Neural progenitor cell (in vitro differentiated cells): Measurements from ENCODE around the gene VEPH1. TPM values are rescaled to one million over a fixed set of nuclear protein-coding genes. Genes with fewer than 3 reads are reported as not detected.

Experiments
- DNase-seq: peaks from one replicate; pipeline ENCODE4 v3.0.0-alpha.2; 2016; ENCODE audit warnings: low spot score
- H2AFZ ChIP-seq: fragments of 200-600 bp; sonication (generic); replicated peaks from 2 replicates; pipeline ENCODE4 v1.6.1; 2016; ENCODE audit warnings: antibody characterized with exemption
- H3F3A ChIP-seq: fragments of 200-600 bp; sonication (generic); 2 replicates; pipeline ENCODE4 v1.6.1; 2016; ENCODE audit warnings: antibody characterized with exemption, low read depth
- H3K27ac ChIP-seq: fragments of 200-600 bp; sonication (generic); 2 replicates; pipeline ENCODE4 v1.5.1; 2016; ENCODE audit warnings: mild to moderate bottlenecking
- H3K27me3 ChIP-seq: fragments of 200-600 bp; sonication (generic); 2 replicates; pipeline ENCODE4 v1.6.1; 2016; ENCODE audit warnings: mild to moderate bottlenecking, moderate library complexity
- H3K36me3 ChIP-seq: fragments of 200-600 bp; sonication (generic); 2 replicates; pipeline ENCODE4 v1.5.1; 2016
- H3K4me1 ChIP-seq: fragments of 200-600 bp; sonication (generic); 2 replicates; pipeline ENCODE4 v1.6.1; 2016; ENCODE audit warnings: mixed run types
- H3K4me2 ChIP-seq: fragments of 200-600 bp; sonication (generic); 2 replicates; pipeline ENCODE4 v1.6.1; 2016
- H3K4me3 ChIP-seq: fragments of 200-600 bp; sonication (generic); 2 replicates; pipeline ENCODE4 v1.5.1; 2016
- H3K79me2 ChIP-seq: fragments of 200-600 bp; sonication (generic); 2 replicates; pipeline ENCODE4 v1.6.1; 2016; ENCODE audit warnings: low read depth
- H3K9ac ChIP-seq: fragments of 200-600 bp; sonication (generic); 2 replicates; pipeline ENCODE4 v1.6.1; 2016
- H3K9me3 ChIP-seq: fragments of 200-600 bp; sonication (generic); 2 replicates; pipeline ENCODE4 v1.5.1; 2016; ENCODE audit warnings: low read depth
- H4K20me1 ChIP-seq: fragments of 200-600 bp; sonication (generic); 2 replicates; pipeline ENCODE4 v1.6.1; 2016; ENCODE audit warnings: low read depth
- H3K27ac Mint-ChIP-seq: 3 replicates; pipeline ENCODE4 v1.8.0; 2021; ENCODE audit warnings: mixed read lengths
- H3K27me3 Mint-ChIP-seq: 2 replicates; pipeline ENCODE4 v1.8.0; 2022; ENCODE audit warnings: low read depth, mild to moderate bottlenecking, inconsistent platforms, moderate library complexity, mixed read lengths; ENCODE audit not compliant: insufficient read depth
- H3K36me3 Mint-ChIP-seq: 3 replicates; pipeline ENCODE4 v1.8.0; 2021; ENCODE audit warnings: mixed read lengths
- H3K4me1 Mint-ChIP-seq: 3 replicates; pipeline ENCODE4 v1.8.0; 2021; ENCODE audit warnings: mixed read lengths
- H3K4me3 Mint-ChIP-seq: 3 replicates; pipeline ENCODE4 v1.8.0; 2021; ENCODE audit warnings: mild to moderate bottlenecking, moderate library complexity, mixed read lengths
- H3K9me3 Mint-ChIP-seq: 3 replicates; pipeline ENCODE4 v1.8.0; 2020; ENCODE audit warnings: mixed read lengths
- EZH2 ChIP-seq: fragments of 200-600 bp; sonication (generic); IDR thresholded peaks from 2 replicates; pipeline ENCODE4 v1.6.1; 2017; ENCODE audit warnings: antibody characterized with exemption, mild to moderate bottlenecking, moderate library complexity
- EZH2phosphoT487 ChIP-seq: fragments of 200-600 bp; sonication (generic); IDR thresholded peaks from 2 replicates; pipeline ENCODE4 v1.6.1; 2017; ENCODE audit warnings: antibody characterized with exemption
- total RNA-seq: library from RNA; depleted of rRNA; stranded (reverse); fragments of >200 nt; gene quantifications from 2 replicates; pipeline ENCODE4 v1.2.3, GENCODE V29; 2015; ENCODE audit warnings: low replicate concordance
- TF ChIP-seq, protein P1 (sequence below): fragments of 200-600 bp; sonication (generic); IDR thresholded peaks from 2 replicates; pipeline ENCODE4 v1.5.1; 2017; ENCODE audit warnings: antibody characterized with exemption, mild to moderate bottlenecking

The VEPH1 gene
- total RNA-seq, 1 donor from 2014 or later: not detected

DNA sequence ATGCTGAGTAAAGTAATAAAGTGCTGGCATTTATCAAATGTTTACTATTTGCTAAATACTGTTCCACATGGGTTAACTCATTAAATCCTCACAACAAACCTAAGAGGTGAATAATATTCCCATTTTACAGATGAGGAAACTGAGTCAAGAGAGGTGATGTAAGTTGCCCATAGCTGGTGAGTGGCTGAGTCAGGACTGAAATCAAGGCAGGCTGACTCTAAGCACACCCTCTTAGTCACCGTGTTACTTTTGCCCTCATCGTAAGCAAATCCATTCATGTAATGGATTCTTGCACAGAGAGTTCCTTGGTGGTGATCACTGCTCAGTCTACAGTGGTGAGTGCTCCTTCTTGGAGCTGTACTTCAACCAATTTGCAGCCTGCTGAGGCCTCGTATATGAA, 95.4 kb downstream of the VEPH1 start:
- Histone ChIP-seq H3K4me3 (no peak overlapping the region), H3K27ac (no peak overlapping the region), H3K9me3 (no peaks in the 10 kb centered on the region), H4K20me1 (no peaks in the 10 kb centered on the region), H3K79me2 (no peaks in the 10 kb centered on the region), H3F3A (no peaks in the 10 kb centered on the region), H3K4me2 (no peak overlapping the region), H2AFZ (no peak overlapping the region), H3K4me1 (no peaks in the 10 kb centered on the region), H3K9ac (no peak overlapping the region), H3K27me3 (no peaks in the 10 kb centered on the region), H3K36me3 (no peaks in the 10 kb centered on the region)
- no peaks in the 10 kb centered on the region for H3K4me1 Mint-ChIP-seq
- H3K4me3 Mint-ChIP-seq: no peak overlapping the region
- TF ChIP-seq EZH2phosphoT487: no peak
- TF ChIP-seq EZH2: no peak
- TF ChIP-seq, protein P1, sequence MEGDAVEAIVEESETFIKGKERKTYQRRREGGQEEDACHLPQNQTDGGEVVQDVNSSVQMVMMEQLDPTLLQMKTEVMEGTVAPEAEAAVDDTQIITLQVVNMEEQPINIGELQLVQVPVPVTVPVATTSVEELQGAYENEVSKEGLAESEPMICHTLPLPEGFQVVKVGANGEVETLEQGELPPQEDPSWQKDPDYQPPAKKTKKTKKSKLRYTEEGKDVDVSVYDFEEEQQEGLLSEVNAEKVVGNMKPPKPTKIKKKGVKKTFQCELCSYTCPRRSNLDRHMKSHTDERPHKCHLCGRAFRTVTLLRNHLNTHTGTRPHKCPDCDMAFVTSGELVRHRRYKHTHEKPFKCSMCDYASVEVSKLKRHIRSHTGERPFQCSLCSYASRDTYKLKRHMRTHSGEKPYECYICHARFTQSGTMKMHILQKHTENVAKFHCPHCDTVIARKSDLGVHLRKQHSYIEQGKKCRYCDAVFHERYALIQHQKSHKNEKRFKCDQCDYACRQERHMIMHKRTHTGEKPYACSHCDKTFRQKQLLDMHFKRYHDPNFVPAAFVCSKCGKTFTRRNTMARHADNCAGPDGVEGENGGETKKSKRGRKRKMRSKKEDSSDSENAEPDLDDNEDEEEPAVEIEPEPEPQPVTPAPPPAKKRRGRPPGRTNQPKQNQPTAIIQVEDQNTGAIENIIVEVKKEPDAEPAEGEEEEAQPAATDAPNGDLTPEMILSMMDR: no peak
- H3K27me3 Mint-ChIP-seq: no peaks in the 10 kb centered on the region
- no peak for DNase-seq
- no peak overlapping the region for H3K27ac Mint-ChIP-seq
- peaks cover 2% of the 10 kb centered on the region for H3K9me3 Mint-ChIP-seq
- H3K36me3 Mint-ChIP-seq: peaks cover 22% of the 10 kb centered on the region

DNA sequence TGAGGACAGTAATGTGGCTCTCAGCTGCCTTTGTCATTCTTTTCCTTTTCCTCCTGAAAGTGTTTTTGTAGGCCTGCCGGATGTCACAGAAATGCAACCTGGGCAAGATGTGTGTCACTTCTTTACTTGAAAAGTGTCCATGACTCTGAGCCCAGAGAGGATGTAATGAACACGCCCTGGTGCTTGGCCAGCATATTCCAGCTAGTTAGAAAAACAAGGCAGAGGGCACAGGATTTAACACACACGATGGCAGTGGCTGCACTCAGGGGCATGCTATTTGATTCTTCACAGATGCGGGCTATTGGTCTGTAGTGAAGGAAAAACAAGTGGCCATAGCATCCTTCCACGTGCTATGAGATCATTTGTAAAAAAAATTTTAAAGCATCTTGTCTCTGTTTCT, 96.8 kb downstream of the VEPH1 start:
- peaks cover 13% of the 10 kb centered on the region for H3K36me3 Mint-ChIP-seq
- no peaks in the 10 kb centered on the region for H3K79me2 ChIP-seq
- no peaks in the 10 kb centered on the region for H3K9me3 ChIP-seq
- H3K4me3 Mint-ChIP-seq: no peak overlapping the region
- no peaks in the 10 kb centered on the region for H3K9me3 Mint-ChIP-seq
- no peak overlapping the region for H3K27ac ChIP-seq
- TF ChIP-seq EZH2 (no peak), EZH2phosphoT487 (no peak)
- TF ChIP-seq, protein P1: no peak
- H4K20me1 ChIP-seq: no peaks in the 10 kb centered on the region
- no peak overlapping the region for H2AFZ ChIP-seq
- H3K36me3 ChIP-seq: no peaks in the 10 kb centered on the region
- no peak overlapping the region for H3K4me2 ChIP-seq
- no peak overlapping the region for H3K9ac ChIP-seq
- H3K27ac Mint-ChIP-seq: no peak overlapping the region
- no peaks in the 10 kb centered on the region for H3K27me3 ChIP-seq
- no peaks in the 10 kb centered on the region for H3K27me3 Mint-ChIP-seq
- no peak for DNase-seq
- H3K4me1 ChIP-seq: peaks cover 9% of the 10 kb centered on the region
- H3F3A ChIP-seq: no peaks in the 10 kb centered on the region
- no peaks in the 10 kb centered on the region for H3K4me1 Mint-ChIP-seq
- H3K4me3 ChIP-seq: no peak overlapping the region

DNA sequence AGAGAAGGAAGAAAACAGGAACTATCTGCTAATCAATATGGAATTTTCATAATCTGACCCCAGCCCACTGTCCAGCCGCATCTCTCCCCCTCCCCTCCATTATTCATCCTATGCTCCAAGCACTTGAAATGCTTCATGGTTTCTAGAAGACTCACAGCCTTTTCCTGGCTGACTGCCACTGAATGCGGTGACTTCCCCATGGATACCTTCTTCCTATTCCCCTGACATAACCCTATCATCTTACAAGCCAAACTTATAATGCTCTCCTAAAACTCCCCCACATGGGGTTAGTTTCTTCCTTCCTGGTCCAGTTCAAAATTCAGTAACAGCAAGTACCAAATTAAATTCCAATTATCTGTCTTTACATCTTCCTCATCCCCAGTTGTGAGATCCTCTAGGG, 97.8 kb downstream of the VEPH1 start:
- H3K4me1 Mint-ChIP-seq: peaks cover 8% of the 10 kb centered on the region

More for the DNA sequence above, 97.8 kb downstream of the VEPH1 start:
- Histone ChIP-seq H3K4me2 (no peak overlapping the region), H3K9ac (no peak overlapping the region), H3K4me1 (peaks cover 19% of the 10 kb centered on the region), H3K27ac (no peak overlapping the region), H2AFZ (no peak overlapping the region), H4K20me1 (no peaks in the 10 kb centered on the region), H3F3A (no peaks in the 10 kb centered on the region), H3K79me2 (no peaks in the 10 kb centered on the region), H3K27me3 (no peaks in the 10 kb centered on the region), H3K4me3 (no peak overlapping the region), H3K9me3 (no peaks in the 10 kb centered on the region), H3K36me3 (no peaks in the 10 kb centered on the region)
- Mint-ChIP-seq H3K27me3 (no peaks in the 10 kb centered on the region), H3K27ac (no peak overlapping the region), H3K36me3 (peaks cover 6% of the 10 kb centered on the region), H3K9me3 (no peaks in the 10 kb centered on the region), H3K4me3 (no peak overlapping the region)
- no peak for DNase-seq
- TF ChIP-seq EZH2: no peak
- TF ChIP-seq EZH2phosphoT487: no peak
- TF ChIP-seq, protein P1: no peak
